ENCODE data around the gene GRM7. TPM values are rescaled to one million over a fixed set of nuclear protein-coding genes. Genes with fewer than 3 reads are reported as not detected.

Gene GRM7
- under 1 TPM in 1 of 4 donors, not detected in 3; 0.40 TPM for total RNA-seq

DNA sequence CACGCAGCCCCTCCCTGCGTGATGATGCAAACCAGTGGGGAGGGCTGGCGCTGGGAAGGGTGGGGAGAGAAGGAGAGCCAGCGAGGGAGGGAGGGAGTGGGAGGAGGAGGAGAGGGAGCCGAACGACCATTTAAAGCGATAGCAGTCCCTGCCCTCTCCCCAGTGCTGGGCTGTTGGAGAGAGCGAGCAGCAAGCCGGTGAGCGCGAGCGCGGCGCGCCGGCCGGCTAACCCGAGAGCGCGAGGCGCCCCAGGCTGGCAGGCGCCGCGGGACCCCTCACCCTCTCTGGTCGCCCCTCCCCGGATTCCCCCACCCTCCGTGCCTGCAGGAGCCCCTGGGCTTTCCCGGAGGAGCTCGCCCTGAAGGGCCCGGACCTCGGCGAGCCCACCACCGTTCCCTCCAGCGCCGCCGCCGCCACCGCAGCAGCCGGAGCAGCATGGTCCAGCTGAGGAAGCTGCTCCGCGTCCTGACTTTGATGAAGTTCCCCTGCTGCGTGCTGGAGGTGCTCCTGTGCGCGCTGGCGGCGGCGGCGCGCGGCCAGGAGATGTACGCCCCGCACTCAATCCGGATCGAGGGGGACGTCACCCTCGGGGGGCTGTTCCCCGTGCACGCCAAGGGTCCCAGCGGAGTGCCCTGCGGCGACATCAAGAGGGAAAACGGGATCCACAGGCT lies at the start of gene GRM7:
Gene GRM7 (plus strand): TSS at position 162 of the 671 bp plus-strand sequence.
- H3K36me3 ChIP-seq = no peaks in the 10 kb centered on the region
- TF ChIP-seq POLR2A (IDR thresholded peaks at IDR 0.05) = no peak
- TF ChIP-seq, protein P1, sequence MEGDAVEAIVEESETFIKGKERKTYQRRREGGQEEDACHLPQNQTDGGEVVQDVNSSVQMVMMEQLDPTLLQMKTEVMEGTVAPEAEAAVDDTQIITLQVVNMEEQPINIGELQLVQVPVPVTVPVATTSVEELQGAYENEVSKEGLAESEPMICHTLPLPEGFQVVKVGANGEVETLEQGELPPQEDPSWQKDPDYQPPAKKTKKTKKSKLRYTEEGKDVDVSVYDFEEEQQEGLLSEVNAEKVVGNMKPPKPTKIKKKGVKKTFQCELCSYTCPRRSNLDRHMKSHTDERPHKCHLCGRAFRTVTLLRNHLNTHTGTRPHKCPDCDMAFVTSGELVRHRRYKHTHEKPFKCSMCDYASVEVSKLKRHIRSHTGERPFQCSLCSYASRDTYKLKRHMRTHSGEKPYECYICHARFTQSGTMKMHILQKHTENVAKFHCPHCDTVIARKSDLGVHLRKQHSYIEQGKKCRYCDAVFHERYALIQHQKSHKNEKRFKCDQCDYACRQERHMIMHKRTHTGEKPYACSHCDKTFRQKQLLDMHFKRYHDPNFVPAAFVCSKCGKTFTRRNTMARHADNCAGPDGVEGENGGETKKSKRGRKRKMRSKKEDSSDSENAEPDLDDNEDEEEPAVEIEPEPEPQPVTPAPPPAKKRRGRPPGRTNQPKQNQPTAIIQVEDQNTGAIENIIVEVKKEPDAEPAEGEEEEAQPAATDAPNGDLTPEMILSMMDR (IDR thresholded peaks at IDR 0.05) = no peak
- H3K27ac ChIP-seq = no peak within 1 kb of the TSS
- no peaks in the 10 kb centered on the region for H3K27me3 ChIP-seq
- H3K9me3 ChIP-seq = no peaks in the 10 kb centered on the region
- no peak for DNase-seq
- H3K4me1 ChIP-seq = no peaks in the 10 kb centered on the region
- H3K4me3 ChIP-seq = peak within 1 kb of the TSS in 2 of 4 donors; percentile 26 to 36

DNA sequence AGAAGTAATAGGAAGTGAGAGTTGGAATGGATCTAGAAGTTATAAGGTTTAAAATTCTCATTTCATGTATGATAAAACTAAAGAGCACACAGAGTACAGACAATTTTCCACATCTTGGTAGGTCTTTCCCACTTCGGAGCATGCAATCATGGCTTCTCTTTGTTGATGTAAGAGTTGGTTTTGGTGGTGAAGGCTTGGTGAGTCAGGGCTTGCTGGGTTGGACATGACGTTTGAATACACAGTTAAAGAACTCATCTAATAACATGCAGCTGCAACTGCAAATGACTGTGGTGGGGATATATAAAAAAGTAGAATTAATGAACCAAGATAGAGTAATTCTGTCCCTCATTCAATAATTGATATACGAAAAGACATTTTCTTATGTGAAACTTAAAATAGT lies 39.5 kb upstream of the GRM7 start:
- Histone ChIP-seq H3K4me1 (no peaks in the 10 kb centered on the region), H3K27ac (no peak overlapping the region), H3K36me3 (no peaks in the 10 kb centered on the region), H3K27me3 (no peaks in the 10 kb centered on the region), H3K4me3 (no peak overlapping the region), H3K9me3 (no peaks in the 10 kb centered on the region)
- DNase-seq = no peak
- TF ChIP-seq, protein P1 (IDR thresholded peaks at IDR 0.05) = no peak
- no peak for TF ChIP-seq POLR2A (IDR thresholded peaks at IDR 0.05)

DNA sequence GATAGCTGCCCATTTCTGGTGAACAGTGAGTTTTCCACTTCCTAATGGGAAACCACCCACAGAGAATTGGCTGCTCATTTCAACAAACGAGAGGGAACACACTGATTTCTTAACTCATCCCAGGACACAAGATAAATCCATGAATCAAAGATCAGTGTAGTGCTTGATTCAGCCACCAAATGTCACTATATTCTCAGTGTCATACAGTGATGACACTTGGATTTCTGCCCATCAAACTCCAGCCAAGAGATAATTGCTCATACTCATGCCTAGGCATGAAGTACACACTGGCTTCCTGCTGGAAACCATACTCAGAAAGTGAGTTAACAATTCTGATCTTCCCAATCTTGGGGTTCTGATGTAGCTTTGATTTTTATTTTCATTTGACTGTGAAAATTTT lies 35.4 kb upstream of the GRM7 start:
- H3K4me3 ChIP-seq = no peak overlapping the region
- H3K9me3 ChIP-seq = no peaks in the 10 kb centered on the region
- no peak overlapping the region for H3K27ac ChIP-seq
- no peaks in the 10 kb centered on the region for H3K4me1 ChIP-seq
- no peaks in the 10 kb centered on the region for H3K27me3 ChIP-seq
- no peaks in the 10 kb centered on the region for H3K36me3 ChIP-seq
- TF ChIP-seq POLR2A (IDR thresholded peaks at IDR 0.05) = no peak
- TF ChIP-seq, protein P1 (IDR thresholded peaks at IDR 0.05) = no peak
- no peak for DNase-seq

DNA sequence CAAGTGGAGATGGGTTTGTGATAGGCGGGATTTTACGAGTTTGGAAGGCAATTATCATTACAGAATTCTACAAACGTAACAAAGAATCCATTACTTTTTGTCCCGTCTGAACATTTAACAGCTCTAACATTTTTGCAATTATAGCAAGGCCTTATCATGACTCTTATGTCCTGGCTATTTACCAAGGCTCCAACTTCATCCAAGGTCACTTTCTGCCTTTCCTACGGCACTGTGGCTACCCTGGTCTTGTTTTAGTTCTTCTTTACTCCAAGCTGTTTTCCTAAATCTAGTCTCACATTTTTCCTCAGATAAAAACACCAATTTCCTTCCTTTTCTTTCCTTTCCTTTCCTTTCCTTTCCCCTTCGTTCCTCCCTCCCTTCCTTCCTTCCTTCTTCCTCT lies 33.5 kb upstream of the GRM7 start:
- no peak overlapping the region for H3K27ac ChIP-seq
- TF ChIP-seq POLR2A (IDR thresholded peaks at IDR 0.05) = no peak
- TF ChIP-seq, protein P1 (IDR thresholded peaks at IDR 0.05) = no peak
- H3K4me3 ChIP-seq = no peak overlapping the region
- H3K27me3 ChIP-seq = no peaks in the 10 kb centered on the region
- no peaks in the 10 kb centered on the region for H3K36me3 ChIP-seq
- H3K9me3 ChIP-seq = no peaks in the 10 kb centered on the region
- no peak for DNase-seq
- no peaks in the 10 kb centered on the region for H3K4me1 ChIP-seq

DNA sequence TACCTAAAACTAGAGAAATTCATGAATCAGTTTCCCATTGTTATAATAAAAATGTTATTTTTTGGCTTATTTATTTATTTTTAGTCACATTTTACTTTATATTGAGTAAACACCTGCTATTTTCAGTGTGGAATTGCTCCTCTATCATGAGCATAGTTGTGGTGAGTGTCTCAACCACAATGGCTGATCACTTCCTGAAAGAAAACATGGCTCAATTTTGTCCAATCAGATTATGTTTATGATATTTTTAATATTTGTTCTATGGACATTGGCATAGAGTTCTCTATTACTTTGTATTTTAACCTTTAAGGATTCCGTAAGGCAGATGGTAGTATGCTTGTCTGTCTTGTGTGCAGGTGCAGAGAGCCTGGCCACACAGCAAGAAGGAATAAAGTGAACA lies 16.2 kb upstream of the GRM7 start:
- TF ChIP-seq POLR2A (IDR thresholded peaks at IDR 0.05) = no peak
- TF ChIP-seq, protein P1 (IDR thresholded peaks at IDR 0.05) = no peak
- no peak overlapping the region for H3K27ac ChIP-seq
- H3K9me3 ChIP-seq = no peaks in the 10 kb centered on the region
- no peaks in the 10 kb centered on the region for H3K36me3 ChIP-seq
- H3K27me3 ChIP-seq = no peaks in the 10 kb centered on the region
- H3K4me3 ChIP-seq = no peak overlapping the region
- H3K4me1 ChIP-seq = no peaks in the 10 kb centered on the region
- DNase-seq = no peak
